GM19035 (cell line): ENCODE data around the gene SYNDIG1.

ENCODE experiments used
- ATAC-seq: cut with Tn5 transposase; IDR thresholded peaks from one replicate; pipeline ENCODE4 v1.9.1; 2021; ENCODE audit not compliant: unreplicated experiment

SYNDIG1 gene

DNA sequence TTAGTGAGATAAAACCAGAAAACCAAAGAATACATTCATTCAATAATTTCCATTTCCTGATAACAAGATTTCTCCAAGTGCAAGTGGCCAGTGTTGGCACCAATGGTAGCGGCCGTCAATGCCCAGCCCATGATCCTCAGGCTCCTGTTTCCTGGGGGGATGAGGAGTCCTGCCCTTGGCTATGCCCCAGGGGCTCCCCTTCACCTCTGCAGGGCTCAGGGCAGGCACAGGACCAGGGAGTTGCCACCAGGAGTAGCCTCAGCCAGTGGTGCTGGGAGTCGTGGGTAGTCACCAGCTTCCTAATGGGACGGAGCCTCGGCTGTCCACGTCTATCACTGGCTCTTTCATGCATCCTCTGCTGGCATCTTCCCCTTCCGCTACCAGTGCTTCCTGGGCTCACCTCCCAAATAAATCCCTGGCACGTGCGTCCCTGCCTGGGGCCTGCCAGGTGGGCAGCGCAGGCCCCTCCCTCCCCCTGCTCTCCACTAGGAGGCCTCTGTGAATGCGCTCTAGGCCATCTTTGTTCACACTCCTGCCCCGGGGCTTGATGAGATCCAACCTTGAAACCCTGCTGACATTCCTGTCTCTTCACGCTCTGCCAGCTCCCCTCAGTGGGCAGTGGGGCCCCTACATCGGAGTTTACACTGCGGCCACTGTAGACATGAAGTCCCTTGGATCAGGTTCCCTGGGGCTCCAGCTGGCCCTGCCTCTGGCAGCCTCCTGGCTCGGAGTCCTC lies 215.7 kb downstream of the SYNDIG1 start:
- no peak for ATAC-seq

DNA sequence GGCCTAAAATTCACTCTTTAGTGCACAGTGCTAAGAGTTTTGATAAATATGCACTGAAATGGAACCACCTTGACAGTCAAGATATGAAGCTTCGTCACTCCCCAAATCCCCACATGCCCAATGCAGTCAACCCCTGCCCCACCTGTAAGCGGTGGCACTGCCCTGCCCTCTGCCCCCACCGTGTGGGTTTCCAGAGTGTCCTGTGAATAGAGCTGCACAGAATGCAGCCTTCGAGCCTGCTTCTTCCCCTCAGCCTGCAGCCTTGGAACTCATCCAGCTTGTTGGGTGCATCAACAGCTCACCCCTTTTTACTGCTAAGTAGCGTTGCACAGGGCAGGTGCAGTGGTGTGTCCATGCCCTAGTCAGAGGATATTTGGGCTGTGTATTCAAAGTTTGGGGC lies 216.3 kb downstream of the SYNDIG1 start:
- ATAC-seq = no peak

DNA sequence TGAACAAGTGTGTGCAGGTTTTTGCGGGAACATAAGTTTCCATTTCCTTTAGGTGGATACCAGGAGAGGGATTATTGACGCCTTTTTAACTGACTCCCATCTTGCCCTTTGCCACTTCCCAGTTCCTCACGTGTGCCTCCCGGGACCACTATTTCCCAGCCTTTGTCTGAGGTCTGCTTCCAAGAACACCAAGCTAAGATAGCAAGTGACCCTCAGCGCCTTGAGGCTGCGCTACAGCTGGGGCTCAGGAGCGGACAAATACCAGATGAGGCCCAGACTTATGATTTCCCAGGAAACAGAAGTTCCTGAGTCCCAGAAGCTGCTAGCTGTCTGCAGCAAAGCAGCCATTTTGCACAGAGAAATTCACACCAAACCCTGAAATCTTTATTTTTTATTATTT lies 216.7 kb downstream of the SYNDIG1 start:
- no peak for ATAC-seq

DNA sequence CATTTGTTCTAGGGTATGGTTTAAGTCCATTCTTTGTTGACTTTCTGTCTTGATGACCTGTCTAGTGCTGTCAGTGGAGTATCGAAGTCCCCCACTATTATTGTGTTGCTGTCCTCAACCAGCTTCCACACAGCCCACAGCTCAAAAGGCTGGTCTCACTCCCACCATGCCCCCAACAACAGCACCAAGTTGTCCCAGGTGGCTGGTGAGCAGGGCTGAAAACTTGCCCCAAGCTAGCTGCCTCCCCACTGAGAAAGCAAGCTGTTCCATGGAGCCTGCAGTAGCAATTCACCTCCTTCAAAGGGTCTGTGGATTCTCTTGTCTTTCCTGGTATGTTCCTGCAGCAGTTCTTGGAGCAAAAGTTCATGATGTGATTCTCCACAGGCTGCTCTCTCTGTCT lies 221.0 kb downstream of the SYNDIG1 start:
- ATAC-seq = no peak

DNA sequence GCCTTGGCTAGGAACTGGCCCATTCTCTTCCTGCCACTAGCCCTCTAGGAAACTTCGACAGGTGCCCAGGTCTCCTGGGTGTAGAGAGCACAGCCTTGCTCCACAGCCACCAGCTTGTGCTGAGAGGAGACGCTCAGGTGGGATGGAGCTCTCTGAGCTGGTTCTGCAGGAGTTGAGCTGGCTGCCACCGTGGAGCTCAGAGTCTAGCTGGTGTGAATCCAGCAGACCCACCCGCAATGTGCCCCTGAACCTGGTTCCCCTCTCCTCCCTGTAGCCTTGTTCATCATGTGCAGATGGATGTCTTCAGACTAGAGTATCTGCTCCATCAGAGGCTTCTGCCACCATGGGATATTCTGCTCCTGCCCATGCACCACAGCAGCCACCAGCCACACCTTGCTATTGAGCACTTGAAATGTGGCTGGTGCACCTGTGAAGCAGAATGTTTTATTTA lies 222.5 kb downstream of the SYNDIG1 start:
- ATAC-seq = no peak

GRCh38 chr20:24692446-24693200 lies 223.2 kb downstream of the SYNDIG1 start:
- no peak for ATAC-seq

- ATAC-seq = no peak
Measured at GRCh38 chr20:24693466-24694156, 224.2 kb downstream of the SYNDIG1 start.

- no peak for ATAC-seq
Measured at GRCh38 chr20:24694157-24694726, 224.8 kb downstream of the SYNDIG1 start.

GRCh38 chr20:24694727-24695528 lies 225.5 kb downstream of the SYNDIG1 start:
- ATAC-seq = no peak

DNA sequence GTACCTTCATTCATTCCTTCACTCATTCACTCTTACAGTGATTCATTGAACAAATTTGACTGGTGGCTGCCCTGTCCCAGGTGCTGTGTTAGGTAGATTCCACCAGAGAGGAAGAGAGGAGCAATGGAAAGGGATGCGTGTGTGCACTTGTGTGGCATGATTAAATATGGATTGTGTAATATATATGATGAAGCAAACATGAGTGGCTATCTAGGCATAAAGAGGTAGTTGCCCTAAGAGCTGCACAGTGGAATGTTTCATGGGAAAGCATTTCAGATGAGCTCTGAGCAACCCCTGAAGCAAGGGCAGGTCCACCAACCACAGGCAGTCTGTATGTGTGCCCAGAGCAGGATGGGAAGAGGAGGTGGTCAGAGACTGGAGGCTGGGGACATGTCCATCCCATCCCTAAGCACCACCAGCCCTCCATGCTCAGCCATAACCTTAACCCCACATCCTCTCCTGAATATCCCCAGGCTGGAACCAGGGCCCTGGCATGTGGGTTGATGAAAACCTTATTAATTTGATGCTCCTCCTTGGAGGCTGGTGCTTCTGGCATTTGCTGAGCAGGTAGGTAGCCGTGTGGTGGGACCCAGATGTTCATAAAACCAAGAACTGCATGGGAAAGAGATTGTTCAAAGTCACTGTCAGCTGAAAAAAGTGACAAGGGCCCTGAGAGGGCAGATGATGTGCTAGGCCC lies 226.2 kb downstream of the SYNDIG1 start:
- no peak for ATAC-seq

GRCh38 chr20:24696396-24696795 lies 227.0 kb downstream of the SYNDIG1 start:
- ATAC-seq = no peak

GRCh38 chr20:24697411-24697810 lies 228.0 kb downstream of the SYNDIG1 start:
- ATAC-seq = no peak

DNA sequence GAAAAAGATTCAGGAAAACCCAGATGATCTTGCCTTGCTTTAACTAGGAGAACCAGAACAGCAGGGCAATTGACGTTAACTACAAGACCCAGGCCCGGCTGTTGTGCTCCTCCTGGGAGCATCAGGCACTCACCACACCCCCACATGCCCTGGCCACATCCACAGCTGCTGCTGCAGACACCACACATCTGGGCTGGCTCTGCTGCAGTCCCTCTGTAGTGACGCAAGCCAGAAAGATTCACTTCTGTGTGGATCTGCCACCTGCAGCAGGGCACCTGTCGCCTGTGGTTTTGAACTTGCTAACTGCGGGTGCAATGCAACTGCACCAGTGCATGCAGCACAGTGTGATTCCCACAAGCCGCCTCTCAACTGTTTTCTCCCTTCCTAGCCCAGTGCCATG lies 228.8 kb downstream of the SYNDIG1 start:
- ATAC-seq = no peak

GRCh38 chr20:24698706-24699206 lies 229.3 kb downstream of the SYNDIG1 start:
- no peak for ATAC-seq

DNA sequence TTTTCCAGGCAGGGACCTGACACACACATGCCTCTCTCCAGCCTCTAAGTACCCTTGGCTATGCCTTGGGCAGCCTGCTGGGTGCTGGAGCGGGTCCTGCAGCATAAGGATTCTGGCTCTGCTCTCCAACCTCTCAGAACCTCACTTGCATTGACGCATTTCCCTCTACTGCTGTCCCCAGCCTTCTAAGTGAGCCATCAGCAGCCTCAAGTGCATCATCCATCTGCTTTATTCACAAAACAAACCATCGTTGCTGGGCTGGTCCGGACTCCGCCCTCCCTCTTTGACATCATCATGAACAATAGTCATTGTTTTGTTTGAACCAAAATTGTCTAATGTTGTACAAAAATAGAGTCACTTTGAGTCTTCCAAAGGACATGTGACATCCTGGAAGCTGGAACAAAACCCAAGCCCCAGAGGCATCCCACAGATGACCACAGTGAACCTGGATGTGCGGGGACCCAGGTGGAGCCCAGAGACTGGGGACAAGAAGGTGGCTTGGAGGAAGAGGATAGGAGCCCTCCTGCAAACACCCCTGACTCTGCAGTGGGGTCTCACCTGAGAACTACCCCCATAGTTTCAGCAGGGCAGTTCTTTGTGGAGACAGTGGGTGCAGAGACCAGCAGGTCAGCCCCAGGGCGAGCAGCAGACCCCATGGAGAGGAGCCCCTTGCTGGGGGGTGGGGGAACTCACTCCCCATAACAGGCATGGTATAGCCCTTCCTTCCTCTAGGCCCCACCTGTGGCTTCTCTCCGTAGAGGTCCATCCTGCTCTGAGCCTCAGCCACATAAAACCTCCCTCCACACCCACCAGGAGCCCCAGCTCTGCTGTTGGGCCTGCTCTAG lies 230.1 kb downstream of the SYNDIG1 start:
- ATAC-seq = no peak

- ATAC-seq = no peak
Measured at GRCh38 chr20:24700166-24700860, 230.9 kb downstream of the SYNDIG1 start.

DNA sequence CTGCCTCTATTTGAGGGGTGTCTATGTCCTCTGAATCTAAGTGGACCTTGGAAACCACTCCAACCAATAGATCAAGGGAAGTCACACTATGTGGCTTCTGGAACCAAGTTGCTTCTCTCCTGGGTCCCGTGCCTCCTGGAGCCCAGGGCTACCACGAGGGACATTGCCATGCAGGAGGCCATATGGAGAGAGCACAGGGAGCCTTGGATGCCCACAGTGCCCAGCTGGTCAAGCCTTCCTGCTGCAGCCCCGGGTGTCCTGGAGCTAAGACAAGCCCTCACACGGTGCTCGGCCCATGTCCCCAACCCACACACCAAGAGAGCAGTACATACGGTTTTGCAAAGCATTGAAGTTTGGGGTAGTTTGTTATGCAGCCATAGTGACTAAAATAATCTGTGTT lies 231.6 kb downstream of the SYNDIG1 start:
- no peak for ATAC-seq

DNA sequence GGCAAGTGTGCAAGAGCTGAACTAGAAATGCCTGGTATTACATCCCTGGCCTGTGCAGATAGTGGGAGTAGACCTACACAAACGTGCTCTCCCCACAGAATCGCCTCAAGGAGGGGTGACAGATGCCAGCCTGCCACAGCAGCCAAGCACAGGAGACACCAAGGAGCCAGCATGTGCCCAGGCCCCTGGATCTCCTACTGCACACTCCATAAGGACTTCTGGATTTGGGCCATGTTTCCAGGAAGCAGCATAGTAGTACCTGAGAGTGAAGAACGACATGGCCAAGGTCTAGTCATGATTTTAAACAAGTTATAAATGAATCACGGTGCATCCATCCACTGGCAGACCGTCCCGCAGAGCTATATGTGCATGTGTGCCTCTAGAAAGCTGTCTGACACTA lies 232.2 kb downstream of the SYNDIG1 start:
- ATAC-seq = no peak
